Mesenchymal stem cell (in vitro differentiated cells and primary cell): ENCODE measurements around the gene PIP4K2A.

ENCODE experiments used
- DNase-seq: peaks from one replicate; pipeline ENCODE4 v3.0.0-alpha.2; 2013
- H2AFZ ChIP-seq: one replicate; pipeline ENCODE4 v1.6.1; 2013; ENCODE audit warnings: low read depth, mild to moderate bottlenecking, control low read depth, inconsistent platforms, low read length, moderate library complexity
- H2AK5ac ChIP-seq: 2 replicates; pipeline ENCODE4 v1.6.1; 2013; ENCODE audit warnings: low read length, moderate library complexity, mild to moderate bottlenecking, inconsistent platforms; ENCODE audit not compliant: severe bottlenecking
- H2BK120ac ChIP-seq: one replicate; pipeline ENCODE4 v1.6.1; 2013; ENCODE audit warnings: low read depth, mild to moderate bottlenecking, inconsistent platforms, low read length, moderate library complexity
- H2BK12ac ChIP-seq, 2 experiments: one replicate each; pipeline ENCODE4 v1.6.1; 2013; ENCODE audit warnings: inconsistent platforms in 2 of 2, low read length in 2 of 2, mild to moderate bottlenecking in 2 of 2, moderate library complexity in 2 of 2, control low read depth in 1 of 2
- H2BK15ac ChIP-seq: one replicate; pipeline ENCODE4 v1.6.1; 2013; ENCODE audit warnings: mild to moderate bottlenecking, low read depth, inconsistent platforms; ENCODE audit not compliant: poor library complexity, severe bottlenecking
- H2BK5ac ChIP-seq: 2 replicates; pipeline ENCODE4 v1.6.1; 2013; ENCODE audit warnings: low read depth, mild to moderate bottlenecking, low read length, control low read depth, inconsistent platforms; ENCODE audit not compliant: poor library complexity, severe bottlenecking
- H3K14ac ChIP-seq, 2 experiments: one replicate each; pipeline ENCODE4 v1.6.1; 2013; ENCODE audit warnings: inconsistent platforms in 2 of 2, low read length in 2 of 2, control low read depth in 1 of 2, mild to moderate bottlenecking in 1 of 2, moderate library complexity in 1 of 2
- H3K18ac ChIP-seq, 2 experiments: one replicate each; pipeline ENCODE4 v1.6.1; 2013; ENCODE audit warnings: inconsistent platforms in 2 of 2, low read length in 2 of 2, control low read depth in 1 of 2, low read depth in 1 of 2, mild to moderate bottlenecking in 1 of 2
- H3K23ac ChIP-seq, 2 experiments: one replicate each; pipeline ENCODE4 v1.6.1; 2013; ENCODE audit warnings: inconsistent platforms in 2 of 2, low read length in 2 of 2, mild to moderate bottlenecking in 2 of 2, moderate library complexity in 2 of 2, control low read depth in 1 of 2
- H3K27ac ChIP-seq: 2 replicates; pipeline ENCODE4 v1.5.1; 2013; ENCODE audit warnings: mild to moderate bottlenecking, moderate library complexity, low read length, control low read depth, inconsistent platforms; ENCODE audit not compliant: poor library complexity, severe bottlenecking
- H3K27me3 ChIP-seq, 2 experiments: 2 replicates each; pipeline versions ENCODE4 v1.6.1 to v1.7.0; 2013; ENCODE audit warnings: low read length in 2 of 2, mild to moderate bottlenecking in 2 of 2, moderate library complexity in 2 of 2, control low read depth in 1 of 2, inconsistent platforms in 1 of 2; ENCODE audit not compliant: control insufficient read depth in 1 of 2, insufficient read depth in 1 of 2
- H3K36me3 ChIP-seq, 2 experiments: 2 replicates each; pipeline versions ENCODE4 v1.6.1 to v1.7.0; 2013; ENCODE audit warnings: low read length in 2 of 2, control low read depth in 1 of 2, inconsistent platforms in 1 of 2, low read depth in 1 of 2, mild to moderate bottlenecking in 1 of 2; ENCODE audit not compliant: insufficient read depth in 2 of 2, control insufficient read depth in 1 of 2
- H3K4ac ChIP-seq, 2 experiments: one replicate each; pipeline ENCODE4 v1.6.1; 2013; ENCODE audit warnings: inconsistent platforms in 2 of 2, low read length in 2 of 2, mild to moderate bottlenecking in 2 of 2, moderate library complexity in 2 of 2, control low read depth in 1 of 2, low read depth in 1 of 2
- H3K4me1 ChIP-seq: 2 replicates; pipeline ENCODE4 v1.6.1; 2013; ENCODE audit warnings: low read depth, low read length, control low read depth; ENCODE audit not compliant: control insufficient read depth, insufficient read depth
- H3K4me2 ChIP-seq: 2 replicates; pipeline ENCODE4 v1.6.1; 2013; ENCODE audit warnings: low read length, mild to moderate bottlenecking, inconsistent platforms; ENCODE audit not compliant: poor library complexity, severe bottlenecking
- H3K4me3 ChIP-seq, 2 experiments: 2 replicates each; pipeline versions ENCODE4 v1.5.1 to v1.7.0; 2013; ENCODE audit warnings: low read length in 2 of 2, mild to moderate bottlenecking in 2 of 2, control low read depth in 1 of 2, low read depth in 1 of 2; ENCODE audit not compliant: insufficient read depth in 1 of 2
- H3K79me1 ChIP-seq: replicated peaks from 2 replicates; pipeline ENCODE4 v1.6.1; 2013; ENCODE audit warnings: mild to moderate bottlenecking, control low read depth, low read length, inconsistent platforms; ENCODE audit not compliant: poor library complexity, severe bottlenecking
- H3K9ac ChIP-seq: 2 replicates; pipeline ENCODE4 v1.7.0; 2013; ENCODE audit warnings: mild to moderate bottlenecking, low read length, moderate library complexity
- H3K9me3 ChIP-seq: 2 replicates; pipeline ENCODE4 v1.7.0; 2013; ENCODE audit warnings: mild to moderate bottlenecking, low read length; ENCODE audit not compliant: control insufficient read depth
- H4K8ac ChIP-seq: one replicate; pipeline ENCODE4 v1.6.1; 2013; ENCODE audit warnings: inconsistent platforms, mild to moderate bottlenecking, low read length, moderate library complexity
- H4K91ac ChIP-seq: one replicate; pipeline ENCODE4 v1.6.1; 2013; ENCODE audit warnings: mild to moderate bottlenecking, low read length, inconsistent platforms
- WGBS: methylation state at CpG from one replicate; pipeline ENCODE4 v1.1.7; 2013; ENCODE audit warnings: mixed read lengths; 5-methylcytosine and 5-hydroxymethylcytosine counted together

Gene PIP4K2A

DNA sequence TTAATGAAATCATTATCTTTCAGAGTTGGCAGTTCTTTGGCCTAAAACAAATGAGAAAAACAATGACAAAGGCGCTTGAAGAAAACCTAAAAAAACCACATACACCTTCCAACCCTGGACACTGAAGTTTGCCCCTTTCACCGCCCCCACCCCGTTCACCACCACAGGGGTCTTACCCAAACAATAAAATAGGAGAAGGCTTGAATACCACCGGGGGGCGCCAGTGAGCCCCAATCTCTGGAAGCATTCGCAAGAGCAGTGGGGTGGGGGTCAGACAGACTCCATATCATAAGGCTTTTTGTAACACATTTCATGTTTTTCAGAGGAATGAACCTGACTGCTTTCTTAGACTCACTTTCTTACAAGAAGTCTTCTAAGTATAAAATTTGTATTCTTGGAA, 163.6 kb downstream of the PIP4K2A start:
- Histone ChIP-seq H2AFZ (no peak overlapping the region), H4K91ac (no peak overlapping the region), H3K14ac (no peak overlapping the region), H3K9me3 (no peaks in the 10 kb centered on the region), H3K4me1 (peaks cover 5% of the 10 kb centered on the region), H3K36me3 (peaks cover 22 to 51% of the 10 kb centered on the region in 2 experiments), H2BK120ac (no peak overlapping the region), H2BK12ac (no peak overlapping the region), H3K23ac (no peak overlapping the region), H3K18ac (no peak overlapping the region), H2BK15ac (no peak overlapping the region), H2AK5ac (no peak overlapping the region), H4K8ac (no peak overlapping the region), H2BK5ac (no peak overlapping the region), H3K27me3 (no peaks in the 10 kb centered on the region), H3K27ac (no peak overlapping the region), H3K4me2 (no peak overlapping the region), H3K4me3 (no peak overlapping the region), H3K4ac (no peak overlapping the region), H3K9ac (no peak overlapping the region), H3K79me1 (peaks cover 13% of the 10 kb centered on the region)
- peak; percentile 35 for DNase-seq
- 66% methylated on average over 6 of the region's 6 CpGs for WGBS

DNA sequence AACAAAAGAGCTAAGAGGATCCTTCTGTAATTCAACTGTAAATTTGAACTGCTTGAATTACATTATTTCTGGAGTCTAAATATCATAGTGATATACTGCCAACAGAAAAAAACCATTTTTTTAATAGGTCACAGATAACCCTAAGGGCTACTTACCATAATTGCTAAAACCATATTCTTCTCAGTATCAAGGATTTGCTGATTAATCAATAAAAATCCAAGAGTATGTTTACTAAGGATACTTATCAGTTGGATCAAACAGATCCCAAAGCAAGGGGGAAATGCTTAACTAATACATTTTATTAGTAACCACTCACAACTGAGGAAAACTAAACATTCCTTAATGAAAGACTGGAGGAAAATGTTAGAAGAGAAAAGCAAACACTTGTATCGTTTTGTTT, 166.0 kb downstream of the PIP4K2A start:
- Histone ChIP-seq H3K4me2 (no peak overlapping the region), H2BK5ac (no peak overlapping the region), H2AK5ac (no peak overlapping the region), H3K18ac (no peak overlapping the region), H3K4me3 (no peak overlapping the region), H3K27ac (no peak overlapping the region), H3K23ac (no peak overlapping the region), H3K36me3 (peaks cover 36 to 75% of the 10 kb centered on the region in 2 experiments), H2BK15ac (no peak overlapping the region), H3K27me3 (no peaks in the 10 kb centered on the region), H3K9me3 (no peaks in the 10 kb centered on the region), H2BK12ac (no peak overlapping the region), H4K91ac (no peak overlapping the region), H4K8ac (no peak overlapping the region), H3K14ac (no peak overlapping the region), H2BK120ac (no peak overlapping the region), H3K79me1 (peaks cover 21% of the 10 kb centered on the region), H2AFZ (no peak overlapping the region), H3K4me1 (no peaks in the 10 kb centered on the region), H3K4ac (no peak overlapping the region), H3K9ac (no peak overlapping the region)
- DNase-seq = no peak
- 85% methylated on average over 1 of the region's 1 CpG for WGBS

DNA sequence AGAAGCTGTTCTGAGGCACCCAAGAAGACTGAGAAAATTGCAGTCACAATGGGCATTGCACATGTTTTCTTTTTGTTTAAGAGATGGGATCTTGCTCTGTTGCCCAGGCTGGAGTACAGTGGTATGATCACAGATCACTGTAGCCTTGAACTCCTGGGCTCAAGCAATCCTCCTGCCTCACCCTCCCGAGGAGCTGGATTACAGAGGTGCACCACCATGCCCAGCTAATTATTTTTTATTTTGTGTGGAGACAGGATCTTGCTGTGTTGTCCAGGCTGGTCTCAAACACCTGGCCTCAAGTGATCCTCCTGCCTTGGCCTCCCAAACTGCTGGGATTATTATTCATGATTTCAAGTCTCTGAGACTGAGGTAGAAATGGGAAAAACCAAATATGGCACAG, 168.7 kb downstream of the PIP4K2A start:
- no peak overlapping the region for H4K91ac ChIP-seq
- H3K36me3 ChIP-seq = peaks cover 51 to 85% of the 10 kb centered on the region in 2 experiments
- 100% methylated on average over 1 of the region's 1 CpG for WGBS
- no peak overlapping the region for H3K4me2 ChIP-seq
- DNase-seq = no peak
- peaks cover 16% of the 10 kb centered on the region for H3K79me1 ChIP-seq
- H2BK12ac ChIP-seq = no peak overlapping the region
- H4K8ac ChIP-seq = no peak overlapping the region
- H3K27ac ChIP-seq = no peak overlapping the region
- no peak overlapping the region for H2BK15ac ChIP-seq
- H3K27me3 ChIP-seq = no peaks in the 10 kb centered on the region
- H2AK5ac ChIP-seq = no peak overlapping the region
- H3K14ac ChIP-seq = no peak overlapping the region
- no peak overlapping the region for H2BK120ac ChIP-seq
- no peak overlapping the region for H2BK5ac ChIP-seq
- no peaks in the 10 kb centered on the region for H3K4me1 ChIP-seq
- no peaks in the 10 kb centered on the region for H3K9me3 ChIP-seq
- H3K9ac ChIP-seq = no peak overlapping the region
- no peak overlapping the region for H3K18ac ChIP-seq
- H3K4ac ChIP-seq = no peak overlapping the region
- H2AFZ ChIP-seq = no peak overlapping the region
- no peak overlapping the region for H3K23ac ChIP-seq
- no peak overlapping the region for H3K4me3 ChIP-seq

DNA sequence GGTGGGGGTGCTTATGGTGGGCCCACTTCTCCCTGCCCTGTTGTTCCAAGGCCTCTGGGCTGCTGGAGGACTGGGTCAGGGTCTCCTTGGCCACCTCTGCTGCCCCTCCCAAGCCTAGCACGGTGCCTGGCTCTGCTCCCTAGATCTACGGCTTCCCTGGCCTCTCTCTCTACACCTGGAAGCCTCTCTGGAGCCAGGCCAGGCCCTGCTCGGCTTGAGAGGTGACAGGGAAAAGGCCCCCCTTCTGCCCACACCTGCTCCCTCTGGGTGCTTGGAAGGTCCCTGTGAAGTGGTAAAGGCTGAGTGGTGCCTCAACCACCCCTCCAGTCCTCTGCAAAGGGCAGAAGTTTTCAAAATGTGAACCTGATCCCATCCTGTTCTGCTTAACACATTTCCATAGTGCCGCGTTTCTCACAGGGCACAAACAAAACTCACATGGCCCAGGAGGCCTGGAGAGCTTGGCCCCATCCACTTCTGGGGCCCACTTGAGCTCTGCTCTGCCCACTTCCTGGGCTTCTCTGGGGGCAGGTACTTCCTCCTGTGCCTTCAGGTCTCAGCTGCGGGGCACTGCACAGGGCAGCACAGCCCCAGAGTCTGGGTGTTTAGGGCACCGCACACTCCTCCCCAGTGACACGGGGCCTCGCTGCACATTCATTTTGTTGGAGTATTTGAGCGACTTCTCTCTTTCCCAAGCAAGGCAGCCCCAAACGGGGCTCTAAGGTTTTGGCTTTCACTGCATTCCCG, 169.9 kb downstream of the PIP4K2A start:
- no peak overlapping the region for H4K8ac ChIP-seq
- no peaks in the 10 kb centered on the region for H3K27me3 ChIP-seq
- no peak for DNase-seq
- H2BK15ac ChIP-seq = no peak overlapping the region
- no peak overlapping the region for H3K14ac ChIP-seq
- H3K27ac ChIP-seq = no peak overlapping the region
- H3K79me1 ChIP-seq = peaks cover 12% of the 10 kb centered on the region
- no peak overlapping the region for H2AK5ac ChIP-seq
- 97% methylated on average over 12 of the region's 12 CpGs for WGBS
- no peak overlapping the region for H3K23ac ChIP-seq
- H2BK5ac ChIP-seq = no peak overlapping the region
- H2BK12ac ChIP-seq = no peak overlapping the region
- H3K4ac ChIP-seq = no peak overlapping the region
- no peak overlapping the region for H2BK120ac ChIP-seq
- no peak overlapping the region for H3K4me3 ChIP-seq
- peaks cover 52 to 87% of the 10 kb centered on the region in 2 experiments for H3K36me3 ChIP-seq
- no peak overlapping the region for H3K18ac ChIP-seq
- no peak overlapping the region for H3K4me2 ChIP-seq
- H3K9ac ChIP-seq = no peak overlapping the region
- H2AFZ ChIP-seq = no peak overlapping the region
- no peaks in the 10 kb centered on the region for H3K9me3 ChIP-seq
- no peaks in the 10 kb centered on the region for H3K4me1 ChIP-seq
- H4K91ac ChIP-seq = no peak overlapping the region
